ENCODE measurements around the gene CPVL. TPM values are rescaled to one million over a fixed set of nuclear protein-coding genes. Genes with fewer than 3 reads are reported as not detected.

The CPVL gene
- total RNA-seq, 1 donor from 2014 or later, result 56.6 TPM

DNA sequence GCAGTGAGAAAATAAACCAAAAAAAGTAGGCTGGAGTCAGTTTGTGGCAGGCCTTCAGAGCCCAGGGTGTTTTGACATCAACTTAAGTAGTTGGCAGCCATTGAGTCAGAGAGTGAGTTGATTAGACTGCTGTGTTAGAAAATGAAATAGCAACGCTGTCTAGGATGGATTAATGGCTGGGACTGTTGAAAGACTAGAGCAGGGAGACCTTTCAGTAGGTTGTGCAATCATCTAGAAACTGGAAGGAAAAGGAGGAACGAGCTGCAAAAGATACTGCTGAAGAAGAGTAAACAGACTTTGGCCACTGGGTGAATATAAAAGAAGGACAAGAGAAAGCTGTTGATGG lies 159.6 kb downstream of the CPVL start:
- Histone ChIP-seq H3K27ac (no peak overlapping the region), H3K27me3 (no peaks in the 10 kb centered on the region), H3K9ac (no peak overlapping the region), H3K9me3 (ENCODE audit: low read depth) (no peaks in the 10 kb centered on the region), H3K4me2 (peak overlapping the region; percentile 6), H3K79me2 (ENCODE audit: low read depth) (no peaks in the 10 kb centered on the region), H3K4me1 (peaks cover 41% of the 10 kb centered on the region), H3F3A (ENCODE audit: low read depth) (peaks cover 14% of the 10 kb centered on the region), H2AFZ (replicated peaks) (no peak overlapping the region), H3K36me3 (no peaks in the 10 kb centered on the region), H3K4me3 (no peak overlapping the region), H4K20me1 (ENCODE audit: low read depth) (no peaks in the 10 kb centered on the region)
- H3K27ac Mint-ChIP-seq, result peak overlapping the region; percentile 30
- H3K27me3 Mint-ChIP-seq (ENCODE audit: insufficient read depth, low read depth), result peaks cover 6% of the 10 kb centered on the region
- H3K4me1 Mint-ChIP-seq, result peaks cover 80% of the 10 kb centered on the region
- H3K9me3 Mint-ChIP-seq, result peaks cover 23% of the 10 kb centered on the region
- TF ChIP-seq EZH2phosphoT487 (IDR thresholded peaks at IDR 0.05), result no peak
- TF ChIP-seq, protein P1, sequence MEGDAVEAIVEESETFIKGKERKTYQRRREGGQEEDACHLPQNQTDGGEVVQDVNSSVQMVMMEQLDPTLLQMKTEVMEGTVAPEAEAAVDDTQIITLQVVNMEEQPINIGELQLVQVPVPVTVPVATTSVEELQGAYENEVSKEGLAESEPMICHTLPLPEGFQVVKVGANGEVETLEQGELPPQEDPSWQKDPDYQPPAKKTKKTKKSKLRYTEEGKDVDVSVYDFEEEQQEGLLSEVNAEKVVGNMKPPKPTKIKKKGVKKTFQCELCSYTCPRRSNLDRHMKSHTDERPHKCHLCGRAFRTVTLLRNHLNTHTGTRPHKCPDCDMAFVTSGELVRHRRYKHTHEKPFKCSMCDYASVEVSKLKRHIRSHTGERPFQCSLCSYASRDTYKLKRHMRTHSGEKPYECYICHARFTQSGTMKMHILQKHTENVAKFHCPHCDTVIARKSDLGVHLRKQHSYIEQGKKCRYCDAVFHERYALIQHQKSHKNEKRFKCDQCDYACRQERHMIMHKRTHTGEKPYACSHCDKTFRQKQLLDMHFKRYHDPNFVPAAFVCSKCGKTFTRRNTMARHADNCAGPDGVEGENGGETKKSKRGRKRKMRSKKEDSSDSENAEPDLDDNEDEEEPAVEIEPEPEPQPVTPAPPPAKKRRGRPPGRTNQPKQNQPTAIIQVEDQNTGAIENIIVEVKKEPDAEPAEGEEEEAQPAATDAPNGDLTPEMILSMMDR (IDR thresholded peaks at IDR 0.05), result no peak
- TF ChIP-seq EZH2 (IDR thresholded peaks at IDR 0.05), result no peak
- H3K4me3 Mint-ChIP-seq, result no peak overlapping the region
- H3K36me3 Mint-ChIP-seq, result peaks cover 7% of the 10 kb centered on the region
- no peak for DNase-seq (ENCODE audit: low spot score)

DNA sequence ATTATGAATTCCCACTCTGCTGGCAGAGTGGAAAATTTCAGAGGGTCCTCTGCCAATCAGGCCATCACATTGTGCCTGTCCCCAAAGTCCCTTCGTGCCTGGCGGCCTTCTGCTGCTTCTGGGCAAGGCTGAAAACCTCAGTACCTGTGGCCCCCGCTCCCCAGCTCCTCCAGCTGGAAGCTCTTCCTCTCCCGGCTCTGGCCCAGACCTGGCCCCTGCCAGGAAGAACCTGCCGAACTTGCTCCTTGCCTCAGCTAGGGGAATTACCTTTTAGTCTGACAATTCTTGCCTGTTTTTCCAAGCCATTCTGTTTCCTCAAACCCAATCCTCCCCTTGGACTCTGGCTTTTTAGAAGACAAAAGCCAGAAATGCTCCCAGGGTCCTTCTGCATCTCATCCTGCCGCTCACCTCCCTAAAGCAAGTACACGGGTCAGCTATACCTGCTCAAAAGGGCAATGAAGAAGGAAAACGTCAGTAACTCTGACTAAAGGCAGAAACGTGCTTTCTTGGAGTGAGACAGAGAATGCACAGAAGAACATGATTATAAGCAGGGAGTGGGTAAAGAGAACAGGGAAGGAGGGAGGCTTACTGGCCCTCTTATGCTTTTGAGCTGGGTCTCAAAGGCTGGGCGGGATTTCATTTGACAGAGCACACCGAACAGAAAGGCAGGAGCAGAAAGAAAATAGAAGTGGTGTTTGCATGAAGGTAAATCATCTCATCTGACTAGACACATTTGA lies 160.1 kb downstream of the CPVL start:
- Histone ChIP-seq H3F3A (ENCODE audit: low read depth) (peaks cover 14% of the 10 kb centered on the region), H3K4me3 (no peak overlapping the region), H2AFZ (replicated peaks) (no peak overlapping the region), H3K27ac (no peak overlapping the region), H3K36me3 (no peaks in the 10 kb centered on the region), H4K20me1 (ENCODE audit: low read depth) (no peaks in the 10 kb centered on the region), H3K27me3 (no peaks in the 10 kb centered on the region), H3K4me2 (peak overlapping the region; percentile 6), H3K9me3 (ENCODE audit: low read depth) (no peaks in the 10 kb centered on the region), H3K9ac (no peak overlapping the region), H3K79me2 (ENCODE audit: low read depth) (no peaks in the 10 kb centered on the region), H3K4me1 (peaks cover 41% of the 10 kb centered on the region)
- no peak for DNase-seq (ENCODE audit: low spot score)
- Mint-ChIP-seq H3K4me3 (no peak overlapping the region), H3K4me1 (peaks cover 84% of the 10 kb centered on the region), H3K27me3 (ENCODE audit: insufficient read depth, low read depth) (peaks cover 6% of the 10 kb centered on the region), H3K9me3 (peaks cover 23% of the 10 kb centered on the region), H3K36me3 (peaks cover 7% of the 10 kb centered on the region), H3K27ac (peak overlapping the region; percentile 74)
- TF ChIP-seq, protein P1 (IDR thresholded peaks at IDR 0.05), result no peak
- TF ChIP-seq EZH2phosphoT487 (IDR thresholded peaks at IDR 0.05), result no peak
- no peak for TF ChIP-seq EZH2 (IDR thresholded peaks at IDR 0.05)

DNA sequence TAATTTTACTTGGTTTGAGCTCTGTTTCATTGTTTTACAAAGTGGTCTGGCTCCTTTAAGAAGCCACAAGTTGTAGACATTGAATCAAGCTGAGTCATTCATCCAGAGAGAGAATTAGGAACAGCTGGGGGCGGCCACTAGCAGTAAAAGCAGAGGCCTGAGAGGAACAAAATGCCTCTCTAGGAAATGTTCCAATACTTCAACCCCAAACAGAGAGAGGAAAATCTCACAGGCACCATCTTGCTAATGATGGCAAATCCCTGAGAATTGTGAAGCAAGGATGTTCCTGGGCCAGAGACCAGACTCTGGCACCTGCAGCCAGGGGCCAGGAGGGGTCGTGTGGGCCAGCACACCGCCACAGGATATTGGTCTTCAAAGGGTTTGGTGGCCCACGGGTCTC lies 161.7 kb downstream of the CPVL start:
- H3K27me3 Mint-ChIP-seq (ENCODE audit: insufficient read depth, low read depth), result peaks cover 4% of the 10 kb centered on the region
- peak overlapping the region; percentile 99 for H3K27ac Mint-ChIP-seq
- no peak overlapping the region for H3K9ac ChIP-seq
- H2AFZ ChIP-seq (replicated peaks), result no peak overlapping the region
- H3K4me3 ChIP-seq, result no peak overlapping the region
- no peaks in the 10 kb centered on the region for H3K9me3 ChIP-seq (ENCODE audit: low read depth)
- no peaks in the 10 kb centered on the region for H4K20me1 ChIP-seq (ENCODE audit: low read depth)
- peaks cover 23% of the 10 kb centered on the region for H3K9me3 Mint-ChIP-seq
- H3K36me3 ChIP-seq, result no peaks in the 10 kb centered on the region
- peak overlapping the region; percentile 36 for H3K4me2 ChIP-seq
- peaks cover 14% of the 10 kb centered on the region for H3F3A ChIP-seq (ENCODE audit: low read depth)
- H3K36me3 Mint-ChIP-seq, result peaks cover 9% of the 10 kb centered on the region
- H3K27ac ChIP-seq, result peak overlapping the region; percentile 71
- no peak overlapping the region for H3K4me3 Mint-ChIP-seq
- peaks cover 32% of the 10 kb centered on the region for H3K4me1 ChIP-seq
- peak; percentile 65 for DNase-seq (ENCODE audit: low spot score)
- H3K27me3 ChIP-seq, result no peaks in the 10 kb centered on the region
- TF ChIP-seq, protein P1 (IDR thresholded peaks at IDR 0.05), result peak; percentile 20
- TF ChIP-seq EZH2phosphoT487 (IDR thresholded peaks at IDR 0.05) (no peak), EZH2 (IDR thresholded peaks at IDR 0.05) (no peak)
- no peaks in the 10 kb centered on the region for H3K79me2 ChIP-seq (ENCODE audit: low read depth)
- peaks cover 81% of the 10 kb centered on the region for H3K4me1 Mint-ChIP-seq

Data from neural progenitor cell (in vitro differentiated cells).